ENCODE data around the gene KDM4C. TPM values are rescaled to one million over a fixed set of nuclear protein-coding genes. Genes with fewer than 3 reads are reported as not detected.

KDM4C gene
- total and polyA plus RNA-seq, 2 of the 4 experiments (the other 2 are of a cell fraction), result 11.8 to 23.8 TPM

DNA sequence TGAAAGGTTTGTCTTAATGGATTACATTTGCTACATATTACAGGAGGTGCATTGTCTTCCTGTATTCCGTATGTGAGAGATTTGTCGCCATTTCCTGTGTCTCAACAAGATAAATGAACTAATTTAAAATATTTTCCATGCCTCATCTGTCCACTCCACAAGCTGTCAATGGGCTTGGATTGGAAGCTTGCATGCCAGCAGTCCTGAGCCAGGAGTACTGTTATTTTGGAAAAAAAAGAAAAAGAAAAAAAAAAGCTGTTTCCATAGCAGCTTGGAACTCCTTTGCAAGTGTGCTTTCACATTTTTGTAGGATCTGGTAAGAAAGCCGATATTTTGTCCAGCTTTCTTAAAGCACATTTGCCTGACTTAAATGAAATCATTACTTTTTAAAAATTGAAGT is 330.8 kb downstream of the KDM4C start:
- no peak overlapping the region for H2AK9ac ChIP-seq (replicated peaks; ENCODE audit: low read depth, low read length, poor library complexity)
- H3K4ac ChIP-seq (ENCODE audit: low read depth, low read length), result no peak overlapping the region
- H3K4me3 ChIP-seq (ENCODE audit: insufficient read depth, low read depth, low read length), result no peak overlapping the region
- H3K23ac ChIP-seq (ENCODE audit: low read depth, low read length), result no peak overlapping the region
- no peak overlapping the region for H4K91ac ChIP-seq (ENCODE audit: insufficient read depth, low read depth, low read length)
- H2BK15ac ChIP-seq (ENCODE audit: low read depth, low read length), result no peak overlapping the region
- no peak overlapping the region for H3K14ac ChIP-seq (replicated peaks; ENCODE audit: low read depth, low read length)
- intact Hi-C loops (cut with micrococcal nuclease) (no loop called here), dilution Hi-C loops (cut with HindIII; ENCODE audit: low sequenced_read_pairs, unreplicated experiment) (no loop called here), in situ Hi-C loops (cut with MboI; ENCODE audit: low sequenced_read_pairs) (no loop called here)
- no peaks in the 10 kb centered on the region for H3K27me3 ChIP-seq (ENCODE audit: control insufficient read depth, insufficient read depth, low read length)
- H3K9me1 ChIP-seq (ENCODE audit: insufficient read depth, low read length), result peaks cover 3% of the 10 kb centered on the region; the same call in 1 of the 2 replicates
- no peak overlapping the region for H2BK20ac ChIP-seq (ENCODE audit: low read depth, low read length)
- H2AK5ac ChIP-seq (ENCODE audit: low read depth, low read length), result no peak overlapping the region
- H3K36me3 ChIP-seq (ENCODE audit: control insufficient read depth, insufficient read depth, low read length), result peaks cover 4% of the 10 kb centered on the region; the same call in 1 of the 2 replicates
- no peak overlapping the region for H2BK5ac ChIP-seq (ENCODE audit: low read depth, low read length, poor library complexity, severe bottlenecking)
- no peak overlapping the region for H3K9ac ChIP-seq (ENCODE audit: low read depth, low read length)
- no peak for ATAC-seq (ENCODE audit: low read depth)
- ChIA-PET CTCF (interaction anchor here (1.1 kb wide), 1 partner anchor 35 kb away, joined by 3 read pairs; no protein-coding TSS in a partner anchor), POLR2A (ENCODE audit: unreplicated experiment) (no interaction called here)
- no peak overlapping the region for H2AFZ ChIP-seq (replicated peaks; ENCODE audit: low read length, poor library complexity)
- no peak overlapping the region for H3K27ac ChIP-seq (ENCODE audit: insufficient read depth, low read length)
- TF ChIP-seq NFE2L2 (IDR thresholded peaks at IDR 0.05; ENCODE audit: low read depth, low read length) (no peak), CEBPB (IDR thresholded peaks at IDR 0.05; ENCODE audit: low read depth, low read length) (no peak), RAD21 (IDR thresholded peaks at IDR 0.05; ENCODE audit: low read length) (no peak), RCOR1 (IDR thresholded peaks at IDR 0.05; ENCODE audit: insufficient replicate concordance, low read length) (no peak), RFX5 (IDR thresholded peaks at IDR 0.05; ENCODE audit: low read depth, low read length) (no peak), MAFK (IDR thresholded peaks at IDR 0.05; ENCODE audit: low read depth, low read length) (no peak), MXI1 (IDR thresholded peaks at IDR 0.05; ENCODE audit: borderline replicate concordance, low read depth, low read length) (no peak), SMC3 (IDR thresholded peaks at IDR 0.05; ENCODE audit: low read depth, low read length) (no peak), FOS (IDR thresholded peaks at IDR 0.05; ENCODE audit: low read depth, low read length) (no peak), POLR2A (IDR thresholded peaks at IDR 0.05; ENCODE audit: low read depth, low read length) (no peak), BHLHE40 (IDR thresholded peaks at IDR 0.05; ENCODE audit: low read depth, low read length) (no peak), MAZ (IDR thresholded peaks at IDR 0.05; ENCODE audit: borderline replicate concordance, low read depth, low read length) (no peak), CHD1 (IDR thresholded peaks at IDR 0.05; ENCODE audit: low read depth, low read length) (no peak)
- TF ChIP-seq, protein P1, sequence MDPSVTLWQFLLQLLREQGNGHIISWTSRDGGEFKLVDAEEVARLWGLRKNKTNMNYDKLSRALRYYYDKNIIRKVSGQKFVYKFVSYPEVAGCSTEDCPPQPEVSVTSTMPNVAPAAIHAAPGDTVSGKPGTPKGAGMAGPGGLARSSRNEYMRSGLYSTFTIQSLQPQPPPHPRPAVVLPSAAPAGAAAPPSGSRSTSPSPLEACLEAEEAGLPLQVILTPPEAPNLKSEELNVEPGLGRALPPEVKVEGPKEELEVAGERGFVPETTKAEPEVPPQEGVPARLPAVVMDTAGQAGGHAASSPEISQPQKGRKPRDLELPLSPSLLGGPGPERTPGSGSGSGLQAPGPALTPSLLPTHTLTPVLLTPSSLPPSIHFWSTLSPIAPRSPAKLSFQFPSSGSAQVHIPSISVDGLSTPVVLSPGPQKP (IDR thresholded peaks at IDR 0.05; ENCODE audit: borderline replicate concordance, low read depth, low read length), result no peak
- TF ChIP-seq, protein P2, sequence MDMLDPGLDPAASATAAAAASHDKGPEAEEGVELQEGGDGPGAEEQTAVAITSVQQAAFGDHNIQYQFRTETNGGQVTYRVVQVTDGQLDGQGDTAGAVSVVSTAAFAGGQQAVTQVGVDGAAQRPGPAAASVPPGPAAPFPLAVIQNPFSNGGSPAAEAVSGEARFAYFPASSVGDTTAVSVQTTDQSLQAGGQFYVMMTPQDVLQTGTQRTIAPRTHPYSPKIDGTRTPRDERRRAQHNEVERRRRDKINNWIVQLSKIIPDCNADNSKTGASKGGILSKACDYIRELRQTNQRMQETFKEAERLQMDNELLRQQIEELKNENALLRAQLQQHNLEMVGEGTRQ (IDR thresholded peaks at IDR 0.05; ENCODE audit: low read depth, low read length), result no peak
- TF ChIP-seq, protein P3, sequence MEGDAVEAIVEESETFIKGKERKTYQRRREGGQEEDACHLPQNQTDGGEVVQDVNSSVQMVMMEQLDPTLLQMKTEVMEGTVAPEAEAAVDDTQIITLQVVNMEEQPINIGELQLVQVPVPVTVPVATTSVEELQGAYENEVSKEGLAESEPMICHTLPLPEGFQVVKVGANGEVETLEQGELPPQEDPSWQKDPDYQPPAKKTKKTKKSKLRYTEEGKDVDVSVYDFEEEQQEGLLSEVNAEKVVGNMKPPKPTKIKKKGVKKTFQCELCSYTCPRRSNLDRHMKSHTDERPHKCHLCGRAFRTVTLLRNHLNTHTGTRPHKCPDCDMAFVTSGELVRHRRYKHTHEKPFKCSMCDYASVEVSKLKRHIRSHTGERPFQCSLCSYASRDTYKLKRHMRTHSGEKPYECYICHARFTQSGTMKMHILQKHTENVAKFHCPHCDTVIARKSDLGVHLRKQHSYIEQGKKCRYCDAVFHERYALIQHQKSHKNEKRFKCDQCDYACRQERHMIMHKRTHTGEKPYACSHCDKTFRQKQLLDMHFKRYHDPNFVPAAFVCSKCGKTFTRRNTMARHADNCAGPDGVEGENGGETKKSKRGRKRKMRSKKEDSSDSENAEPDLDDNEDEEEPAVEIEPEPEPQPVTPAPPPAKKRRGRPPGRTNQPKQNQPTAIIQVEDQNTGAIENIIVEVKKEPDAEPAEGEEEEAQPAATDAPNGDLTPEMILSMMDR (conservative IDR thresholded peaks at IDR 0.05; ENCODE audit: low read depth, low read length), result no peak
- BruUV-seq (replicated peaks), result no TSS peak
- no peaks in the 10 kb centered on the region for H3K79me1 ChIP-seq (ENCODE audit: low read depth in 1 of 2, low read length in 2 of 2)
- H3K56ac ChIP-seq (ENCODE audit: extremely low read depth, insufficient read depth, low read length), result no peak overlapping the region
- H3K9me3 ChIP-seq (ENCODE audit: control insufficient read depth, insufficient read depth, low read length), result no peaks in the 10 kb centered on the region
- no peak overlapping the region for H3K4me2 ChIP-seq (ENCODE audit: low read depth, low read length)
- H2BK120ac ChIP-seq (ENCODE audit: low read depth, low read length), result no peak overlapping the region
- no peak for DNase-seq
- no peaks in the 10 kb centered on the region for H4K20me1 ChIP-seq (ENCODE audit: insufficient read depth, low read length)
- no CpG with 5 or more reads among the region's 3 CpGs for WGBS, 2 experiments (ENCODE audit: extremely low coverage in 2 of 2, insufficient read length in 1 of 2)
- no peak overlapping the region for H4K8ac ChIP-seq (ENCODE audit: low read depth in 2 of 2, low read length in 2 of 2)
- no peak overlapping the region for H3K18ac ChIP-seq (ENCODE audit: low read depth, low read length)
- H4K5ac ChIP-seq (ENCODE audit: low read depth, low read length), result no peak overlapping the region
- H3K4me1 ChIP-seq (ENCODE audit: control insufficient read depth, insufficient read depth, low read length), result no peaks in the 10 kb centered on the region
